Stomach (tissue), 4 donors: ENCODE measurements around the gene STARD5.

Experiments
- CTCF ChIP-seq, 7 experiments: fragments of 450-650 bp in 4 of 7; fragments of 200-600 bp in 3 of 7; sonication (generic) in 3 of 7; IDR thresholded peaks; one replicate each; pipeline ENCODE4 v1.5.1; 2016 to 2019; ENCODE audit warnings: antibody characterized with exemption in 7 of 7, control low read depth in 2 of 7, mild to moderate bottlenecking in 1 of 7
- EP300 ChIP-seq: sonication (generic); formaldehyde crosslinking; IDR thresholded peaks from one replicate; pipeline ENCODE4 v1.6.1; 2017; ENCODE audit warnings: antibody characterized with exemption
- POLR2A ChIP-seq, 4 donors: fragments of 450-650 bp; IDR thresholded peaks; one replicate each; pipeline ENCODE4 v1.6.1; 2016; ENCODE audit warnings: antibody characterized with exemption in 4 of 4, control low read depth in 2 of 4, mild to moderate bottlenecking in 1 of 4, moderate library complexity in 1 of 4

GRCh38 chr15:81281456-81281735, 42.5 kb downstream of the STARD5 start:
- TF ChIP-seq CTCF (IDR thresholded peaks at IDR 0.05) (no peak), POLR2A (IDR thresholded peaks at IDR 0.05) (no peak), EP300 (no peak)
